GM12874 (cell line): ENCODE data around the gene TOLLIP.

ENCODE experiments used
- TF ChIP-seq, protein P1 (sequence below): IDR thresholded peaks from 2 replicates; pipeline ENCODE4 v1.5.1; 2011; ENCODE audit warnings: low read depth, mild to moderate bottlenecking, control low read depth, low read length, moderate library complexity; ENCODE audit not compliant: insufficient read depth

TOLLIP gene

DNA sequence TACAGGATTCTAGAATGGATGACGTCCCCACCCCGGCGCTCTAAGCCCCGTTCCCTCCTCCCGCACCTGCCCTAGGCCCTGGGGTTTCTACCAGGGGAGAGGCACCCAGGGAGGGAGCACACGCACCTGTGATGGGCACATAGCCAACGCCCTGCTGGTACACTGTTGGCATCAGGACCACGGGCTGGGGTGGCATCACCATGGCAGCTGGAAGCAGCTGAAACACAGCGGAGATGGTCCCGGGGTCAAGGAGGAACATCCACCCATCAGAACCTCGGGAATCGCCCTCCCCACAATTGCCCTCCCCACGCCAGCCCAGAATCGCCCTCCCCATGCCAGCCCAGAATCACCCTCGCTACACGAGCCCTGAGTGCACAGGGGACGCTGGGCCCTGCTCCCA is 23.6 kb downstream of the TOLLIP start:
- TF ChIP-seq, protein P1, sequence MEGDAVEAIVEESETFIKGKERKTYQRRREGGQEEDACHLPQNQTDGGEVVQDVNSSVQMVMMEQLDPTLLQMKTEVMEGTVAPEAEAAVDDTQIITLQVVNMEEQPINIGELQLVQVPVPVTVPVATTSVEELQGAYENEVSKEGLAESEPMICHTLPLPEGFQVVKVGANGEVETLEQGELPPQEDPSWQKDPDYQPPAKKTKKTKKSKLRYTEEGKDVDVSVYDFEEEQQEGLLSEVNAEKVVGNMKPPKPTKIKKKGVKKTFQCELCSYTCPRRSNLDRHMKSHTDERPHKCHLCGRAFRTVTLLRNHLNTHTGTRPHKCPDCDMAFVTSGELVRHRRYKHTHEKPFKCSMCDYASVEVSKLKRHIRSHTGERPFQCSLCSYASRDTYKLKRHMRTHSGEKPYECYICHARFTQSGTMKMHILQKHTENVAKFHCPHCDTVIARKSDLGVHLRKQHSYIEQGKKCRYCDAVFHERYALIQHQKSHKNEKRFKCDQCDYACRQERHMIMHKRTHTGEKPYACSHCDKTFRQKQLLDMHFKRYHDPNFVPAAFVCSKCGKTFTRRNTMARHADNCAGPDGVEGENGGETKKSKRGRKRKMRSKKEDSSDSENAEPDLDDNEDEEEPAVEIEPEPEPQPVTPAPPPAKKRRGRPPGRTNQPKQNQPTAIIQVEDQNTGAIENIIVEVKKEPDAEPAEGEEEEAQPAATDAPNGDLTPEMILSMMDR: no peak

DNA sequence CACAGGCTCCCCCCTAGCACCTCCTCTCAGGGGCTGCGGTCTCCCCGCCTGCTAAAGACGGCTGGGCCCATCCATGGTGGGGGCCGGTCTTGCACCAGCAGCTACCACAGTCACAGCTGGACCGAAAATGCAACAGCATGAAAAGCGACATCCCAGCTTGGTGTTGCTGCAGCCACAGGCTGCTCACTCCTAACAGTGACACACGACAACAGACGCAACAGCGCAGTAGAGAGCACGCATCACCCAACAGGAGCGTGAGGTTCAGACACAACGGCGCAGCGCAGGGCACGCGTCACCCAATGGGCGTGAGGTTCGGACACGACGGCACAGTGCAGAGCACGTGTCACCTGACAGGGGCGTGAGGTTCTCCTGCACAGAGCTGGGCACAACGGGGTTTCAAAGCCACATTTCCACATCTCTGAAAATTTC is 24.1 kb downstream of the TOLLIP start:
- TF ChIP-seq, protein P1: no peak

GRCh38 chr11:1283906-1284305 is 25.5 kb downstream of the TOLLIP start:
- TF ChIP-seq, protein P1: no peak

- TF ChIP-seq, protein P1: no peak
Measured at GRCh38 chr11:1283091-1283511, 26.3 kb downstream of the TOLLIP start.

DNA sequence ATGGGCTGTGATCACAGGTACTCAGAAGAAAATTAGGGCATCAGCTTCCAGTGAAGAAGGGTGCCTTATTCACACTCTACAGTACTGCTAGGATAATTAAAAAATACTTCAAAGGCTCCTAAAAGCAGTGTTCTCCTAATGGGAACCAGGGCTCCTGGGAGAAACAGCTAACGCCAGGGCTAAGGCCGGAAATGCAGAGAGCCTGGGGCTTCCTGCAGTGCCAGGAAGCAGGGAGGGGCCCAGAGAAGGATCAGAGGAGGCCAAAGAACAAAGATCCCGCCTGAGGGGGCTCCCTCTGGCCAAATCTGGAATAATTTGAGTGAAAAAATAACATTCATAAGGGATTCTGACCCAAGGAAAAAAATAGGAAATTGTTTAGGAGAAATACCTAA is 27.5 kb downstream of the TOLLIP start:
- TF ChIP-seq, protein P1: no peak

- TF ChIP-seq, protein P1: no peak
Measured at GRCh38 chr11:1281326-1281973, 28.0 kb downstream of the TOLLIP start.

GRCh38 chr11:1280116-1281035 is 29.1 kb downstream of the TOLLIP start:
- TF ChIP-seq, protein P1: no peak
